ENCODE data around the gene PTPRN2.

- TF ChIP-seq CTCF (IDR thresholded peaks at IDR 0.05; ENCODE audit: extremely low read depth in 1 of 2, insufficient read depth in 1 of 2, low read depth in 1 of 2, low read length in 2 of 2) (no peak), MYC (IDR thresholded peaks at IDR 0.05; ENCODE audit: low read depth, low read length) (no peak), POLR2A (IDR thresholded peaks at IDR 0.05; ENCODE audit: low read depth, low read length) (no peak), EZH2 (IDR thresholded peaks at IDR 0.05; ENCODE audit: borderline replicate concordance, low read depth, low read length, severe bottlenecking) (peak; percentile 58), POLR2AphosphoS5 (IDR thresholded peaks at IDR 0.05; ENCODE audit: insufficient read depth, low read depth, low read length) (no peak)
These were observed 895.1 kb downstream of the PTPRN2 start for GRCh38 chr7:157692460-157693011.

Data from endothelial cell of umbilical vein (primary cell).